ENCODE results near the gene LMX1B. TPM values are rescaled to one million over a fixed set of nuclear protein-coding genes. Genes with fewer than 3 reads are reported as not detected.

LMX1B gene
- total and polyA plus RNA-seq, 2 of the 4 experiments (the other 2 are of a cell fraction) = not detected

DNA sequence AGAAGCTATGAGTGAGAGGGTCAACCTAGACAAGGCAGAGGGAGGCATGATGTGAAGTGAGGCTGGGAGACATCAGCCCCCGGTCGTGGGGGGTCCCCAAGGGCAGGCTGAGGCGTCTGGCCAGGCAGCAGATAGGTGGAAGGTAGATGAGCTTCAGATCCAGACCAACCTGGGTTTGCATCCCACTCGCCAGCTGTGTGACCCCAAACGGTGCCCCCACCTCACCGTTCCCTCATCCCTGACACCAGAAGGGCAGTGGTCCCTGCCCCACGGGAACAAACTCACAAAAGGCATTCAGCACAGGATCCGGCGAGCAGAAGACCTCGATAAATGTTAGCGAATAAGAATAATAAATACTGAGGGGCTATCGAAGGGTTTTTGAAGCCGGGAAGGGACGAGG is 27.5 kb upstream of the LMX1B start:
- Histone ChIP-seq H2AFZ (replicated peaks; ENCODE audit: low read length, poor library complexity) (no peak overlapping the region), H3K14ac (replicated peaks; ENCODE audit: low read depth, low read length) (no peak overlapping the region), H3K27ac (ENCODE audit: insufficient read depth, low read length) (no peak overlapping the region), H3K79me1 (ENCODE audit: low read depth in 1 of 2, low read length in 2 of 2) (no peaks in the 10 kb centered on the region), H3K56ac (ENCODE audit: extremely low read depth, insufficient read depth, low read length) (no peak overlapping the region), H4K5ac (ENCODE audit: low read depth, low read length) (no peak overlapping the region), H3K18ac (ENCODE audit: low read depth, low read length) (no peak overlapping the region), H2AK5ac (ENCODE audit: low read depth, low read length) (no peak overlapping the region), H2BK5ac (ENCODE audit: low read depth, low read length, poor library complexity, severe bottlenecking) (no peak overlapping the region), H2BK120ac (ENCODE audit: low read depth, low read length) (no peak overlapping the region), H2BK15ac (ENCODE audit: low read depth, low read length) (no peak overlapping the region), H2BK20ac (ENCODE audit: low read depth, low read length) (no peak overlapping the region), H3K4me2 (ENCODE audit: low read depth, low read length) (no peak overlapping the region), H3K4ac (ENCODE audit: low read depth, low read length) (no peak overlapping the region), H3K4me3 (ENCODE audit: insufficient read depth, low read depth, low read length) (no peak overlapping the region), H3K4me1 (ENCODE audit: control insufficient read depth, insufficient read depth, low read length) (no peaks in the 10 kb centered on the region; the same call in 1 of the 2 replicates), H3K9ac (ENCODE audit: low read depth, low read length) (no peak overlapping the region), H4K91ac (ENCODE audit: insufficient read depth, low read depth, low read length) (no peak overlapping the region), H4K20me1 (ENCODE audit: insufficient read depth, low read length) (no peaks in the 10 kb centered on the region; the same call in 1 of the 2 replicates), H2AK9ac (replicated peaks; ENCODE audit: low read depth, low read length, poor library complexity) (no peak overlapping the region), H3K36me3 (ENCODE audit: control insufficient read depth, insufficient read depth, low read length) (no peaks in the 10 kb centered on the region), H3K9me3 (ENCODE audit: control insufficient read depth, insufficient read depth, low read length) (0 out of 2 replicates have a peak, but pooled peaks cover 2% of the 10 kb centered on the region), H3K9me1 (ENCODE audit: insufficient read depth, low read length) (no peaks in the 10 kb centered on the region), H4K8ac (ENCODE audit: low read depth in 2 of 2, low read length in 2 of 2) (no peak overlapping the region), H3K23ac (ENCODE audit: low read depth, low read length) (no peak overlapping the region), H3K27me3 (ENCODE audit: control insufficient read depth, insufficient read depth, low read length) (peaks cover 69% of the 10 kb centered on the region)
- BruUV-seq (replicated peaks) = no TSS peak
- CTCF ChIA-PET = no interaction called here
- POLR2A ChIA-PET (ENCODE audit: unreplicated experiment) = no interaction called here
- no peak for ATAC-seq (ENCODE audit: low read depth)
- intact Hi-C loops (cut with micrococcal nuclease) (no loop called here), dilution Hi-C loops (cut with HindIII; ENCODE audit: low sequenced_read_pairs, unreplicated experiment) (no loop called here), in situ Hi-C loops (cut with MboI; ENCODE audit: low sequenced_read_pairs) (no loop called here)
- DNase-seq = no peak
- WGBS, 2 experiments (ENCODE audit: extremely low coverage in 2 of 2, insufficient read length in 1 of 2) = 48% methylated on average over 6 of the region's 14 CpGs; no CpG with 5 or more reads in 1 of the 2 experiments
- no peak for TF ChIP-seq RCOR1 (IDR thresholded peaks at IDR 0.05; ENCODE audit: insufficient replicate concordance, low read length)
- TF ChIP-seq RFX5 (IDR thresholded peaks at IDR 0.05; ENCODE audit: low read depth, low read length) = no peak
- no peak for TF ChIP-seq FOS (IDR thresholded peaks at IDR 0.05; ENCODE audit: low read depth, low read length)
- no peak for TF ChIP-seq RAD21 (IDR thresholded peaks at IDR 0.05; ENCODE audit: low read length)
- no peak for TF ChIP-seq CHD1 (IDR thresholded peaks at IDR 0.05; ENCODE audit: low read depth, low read length)
- no peak for TF ChIP-seq MAFK (IDR thresholded peaks at IDR 0.05; ENCODE audit: low read depth, low read length)
- TF ChIP-seq, protein P1, sequence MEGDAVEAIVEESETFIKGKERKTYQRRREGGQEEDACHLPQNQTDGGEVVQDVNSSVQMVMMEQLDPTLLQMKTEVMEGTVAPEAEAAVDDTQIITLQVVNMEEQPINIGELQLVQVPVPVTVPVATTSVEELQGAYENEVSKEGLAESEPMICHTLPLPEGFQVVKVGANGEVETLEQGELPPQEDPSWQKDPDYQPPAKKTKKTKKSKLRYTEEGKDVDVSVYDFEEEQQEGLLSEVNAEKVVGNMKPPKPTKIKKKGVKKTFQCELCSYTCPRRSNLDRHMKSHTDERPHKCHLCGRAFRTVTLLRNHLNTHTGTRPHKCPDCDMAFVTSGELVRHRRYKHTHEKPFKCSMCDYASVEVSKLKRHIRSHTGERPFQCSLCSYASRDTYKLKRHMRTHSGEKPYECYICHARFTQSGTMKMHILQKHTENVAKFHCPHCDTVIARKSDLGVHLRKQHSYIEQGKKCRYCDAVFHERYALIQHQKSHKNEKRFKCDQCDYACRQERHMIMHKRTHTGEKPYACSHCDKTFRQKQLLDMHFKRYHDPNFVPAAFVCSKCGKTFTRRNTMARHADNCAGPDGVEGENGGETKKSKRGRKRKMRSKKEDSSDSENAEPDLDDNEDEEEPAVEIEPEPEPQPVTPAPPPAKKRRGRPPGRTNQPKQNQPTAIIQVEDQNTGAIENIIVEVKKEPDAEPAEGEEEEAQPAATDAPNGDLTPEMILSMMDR (conservative IDR thresholded peaks at IDR 0.05; ENCODE audit: low read depth, low read length) = no peak
- no peak for TF ChIP-seq SMC3 (IDR thresholded peaks at IDR 0.05; ENCODE audit: low read depth, low read length)
- no peak for TF ChIP-seq MAZ (IDR thresholded peaks at IDR 0.05; ENCODE audit: borderline replicate concordance, low read depth, low read length)
- TF ChIP-seq, protein P2, sequence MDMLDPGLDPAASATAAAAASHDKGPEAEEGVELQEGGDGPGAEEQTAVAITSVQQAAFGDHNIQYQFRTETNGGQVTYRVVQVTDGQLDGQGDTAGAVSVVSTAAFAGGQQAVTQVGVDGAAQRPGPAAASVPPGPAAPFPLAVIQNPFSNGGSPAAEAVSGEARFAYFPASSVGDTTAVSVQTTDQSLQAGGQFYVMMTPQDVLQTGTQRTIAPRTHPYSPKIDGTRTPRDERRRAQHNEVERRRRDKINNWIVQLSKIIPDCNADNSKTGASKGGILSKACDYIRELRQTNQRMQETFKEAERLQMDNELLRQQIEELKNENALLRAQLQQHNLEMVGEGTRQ (IDR thresholded peaks at IDR 0.05; ENCODE audit: low read depth, low read length) = no peak
- no peak for TF ChIP-seq POLR2A (IDR thresholded peaks at IDR 0.05; ENCODE audit: low read depth, low read length)
- TF ChIP-seq BHLHE40 (IDR thresholded peaks at IDR 0.05; ENCODE audit: low read depth, low read length) = no peak
- no peak for TF ChIP-seq NFE2L2 (IDR thresholded peaks at IDR 0.05; ENCODE audit: low read depth, low read length)
- TF ChIP-seq MXI1 (IDR thresholded peaks at IDR 0.05; ENCODE audit: borderline replicate concordance, low read depth, low read length) = no peak
- TF ChIP-seq CEBPB (IDR thresholded peaks at IDR 0.05; ENCODE audit: low read depth, low read length) = no peak

Measured in IMR-90 (cell line).